Stimulated activated CD4-positive, alpha-beta T cell treated with anti-CD3 and anti-CD28 coated beads, Interleukin-12 subunit alpha, Interleukin-12 subunit beta, amount 100 ng/mL, for 24 hours (primary cell): ENCODE results near the gene PDSS1.
"Not testable (repeated sequence)": the region's sequence is repeated elsewhere in the genome, so short reads cannot be mapped to it uniquely, and the experiment has no call there.

Experiments used
- DNase-seq, 2 experiments: peaks; one replicate each; pipeline ENCODE4 v3.0.0-alpha.2; 2020; ENCODE audit warnings: low read depth in 2 of 2

Gene PDSS1

DNA sequence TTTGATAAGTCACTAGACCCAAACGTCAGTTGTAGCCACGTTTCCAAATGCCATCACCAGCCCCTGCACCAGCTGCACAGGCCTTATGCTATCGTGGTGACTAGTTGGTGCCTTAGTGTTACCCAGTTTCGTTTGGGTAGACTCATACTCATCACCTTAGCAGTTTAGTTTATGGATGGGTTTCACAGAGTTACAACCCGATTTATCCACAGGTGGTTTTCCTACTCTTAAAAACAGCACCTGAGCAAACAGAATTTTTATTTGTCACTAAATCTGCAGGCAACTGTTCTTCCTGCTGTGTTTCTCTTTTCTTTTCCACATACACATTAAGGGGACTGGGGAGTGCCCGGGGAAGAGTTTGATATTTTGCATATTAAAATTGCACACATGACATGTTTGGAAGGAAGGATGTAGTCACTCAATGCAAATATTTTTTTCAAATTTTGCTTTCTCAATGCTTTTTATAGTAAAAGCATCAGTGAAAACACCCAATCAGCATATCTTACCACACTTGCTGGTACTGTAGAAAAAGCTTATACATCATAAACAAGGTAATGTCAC is 41.6 kb downstream of the PDSS1 start:
- DNase-seq: no peak

DNA sequence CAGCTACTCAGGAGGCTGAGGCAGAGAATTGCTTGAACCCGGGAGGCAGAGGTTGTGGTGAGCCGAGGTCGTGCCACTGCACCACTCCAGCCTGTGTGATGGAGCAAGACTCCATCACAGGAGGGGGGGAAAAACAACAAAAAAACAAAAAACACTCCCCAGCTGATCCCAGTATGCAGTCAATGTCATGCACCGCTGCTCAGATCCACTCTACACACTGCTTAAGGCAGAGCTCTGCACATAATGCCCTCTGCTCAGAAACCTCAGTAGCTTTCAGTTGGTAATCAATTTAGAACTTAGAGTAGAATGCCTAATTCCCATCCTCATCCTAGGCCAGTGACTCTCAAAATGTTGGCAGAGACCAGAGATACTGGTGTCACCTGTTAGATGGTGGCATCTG is 43.9 kb downstream of the PDSS1 start:
- DNase-seq: no peak

GRCh38 chr10:26743091-26743490 is 45.6 kb downstream of the PDSS1 start:
- no peak for DNase-seq

DNA sequence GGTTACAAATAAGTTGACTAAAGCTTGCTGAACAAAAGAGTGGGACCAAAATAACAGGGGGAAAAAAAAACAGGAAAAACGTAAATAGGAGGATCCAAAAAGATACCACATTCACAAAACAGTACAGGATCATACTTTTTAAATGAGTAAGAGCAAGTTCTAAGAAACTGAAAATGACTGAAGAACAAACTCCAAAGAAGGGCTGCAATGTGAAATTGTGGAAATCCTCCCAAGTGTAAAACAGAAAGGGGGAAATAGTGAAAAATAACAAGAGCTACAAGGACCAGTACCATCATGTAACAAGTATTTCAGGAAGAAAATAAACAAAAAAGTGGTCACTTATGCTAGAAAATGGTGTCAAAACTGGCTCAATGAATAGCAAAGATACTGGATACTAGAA is 46.3 kb downstream of the PDSS1 start:
- no peak for DNase-seq

- no peak for DNase-seq
Measured at GRCh38 chr10:26746061-26746460, 48.6 kb downstream of the PDSS1 start.

DNA sequence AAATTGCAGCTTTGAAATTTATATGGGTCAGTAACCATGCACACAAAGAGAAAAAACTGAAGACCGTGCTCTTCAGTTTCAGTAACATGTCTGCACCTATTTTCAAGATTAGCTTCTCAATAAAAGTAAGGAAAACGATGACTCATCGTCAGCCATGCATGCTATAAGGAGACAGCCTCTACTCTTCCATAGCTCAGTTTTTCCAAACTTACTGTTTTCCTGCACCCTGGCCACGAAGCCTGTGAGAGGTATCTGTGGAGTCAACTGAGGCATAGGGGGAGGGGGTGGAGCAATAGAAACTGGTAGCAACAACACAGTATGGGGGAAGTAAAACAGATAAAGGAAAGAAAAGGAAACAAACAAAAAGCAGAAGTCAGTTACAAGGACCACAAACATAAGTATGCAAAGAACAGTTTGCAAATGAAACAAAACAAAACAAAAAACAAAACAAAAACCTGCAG is 58.0 kb downstream of the PDSS1 start:
- no peak for DNase-seq

- no peak for DNase-seq
Measured at GRCh38 chr10:26759008-26759407, 61.5 kb downstream of the PDSS1 start.

DNA sequence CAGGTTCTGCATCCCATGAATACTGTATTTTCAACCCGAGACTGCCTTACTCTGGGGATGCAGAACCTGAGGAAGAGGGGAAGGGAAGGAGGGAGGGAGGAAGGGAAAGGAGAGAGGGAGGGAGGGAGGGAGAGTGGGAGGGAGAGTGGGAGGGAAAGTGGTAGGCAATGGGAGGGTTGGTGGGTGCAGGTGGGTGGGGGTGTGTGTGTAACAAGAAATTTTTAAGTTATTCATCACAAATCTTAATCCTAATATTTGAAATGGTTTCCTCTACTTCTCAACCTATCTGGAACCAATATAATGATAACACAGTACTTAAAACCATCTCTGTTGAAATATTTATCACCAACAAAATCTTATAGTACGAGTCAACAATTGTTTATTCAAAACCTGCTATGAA is 68.0 kb downstream of the PDSS1 start:
- no peak for DNase-seq

DNA sequence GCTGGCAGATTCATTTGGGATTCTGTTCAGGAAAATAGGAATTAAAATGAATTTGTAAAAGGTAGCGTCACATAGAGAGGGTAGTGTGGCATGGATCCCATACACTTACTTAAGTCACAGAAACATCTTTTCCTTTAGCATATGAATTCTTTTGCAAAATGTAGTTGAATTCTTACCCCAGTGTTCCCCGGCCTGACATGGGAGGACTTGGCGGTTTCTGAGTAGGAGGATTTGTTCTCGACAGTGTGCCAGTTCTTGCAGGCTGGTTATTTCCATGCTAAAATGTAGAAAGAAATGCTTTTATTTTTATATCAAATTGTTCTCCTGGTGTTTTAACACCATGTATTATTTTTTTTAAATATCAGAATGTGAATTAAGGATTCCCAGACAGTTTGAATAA is 72.6 kb downstream of the PDSS1 start:
- no peak for DNase-seq

DNA sequence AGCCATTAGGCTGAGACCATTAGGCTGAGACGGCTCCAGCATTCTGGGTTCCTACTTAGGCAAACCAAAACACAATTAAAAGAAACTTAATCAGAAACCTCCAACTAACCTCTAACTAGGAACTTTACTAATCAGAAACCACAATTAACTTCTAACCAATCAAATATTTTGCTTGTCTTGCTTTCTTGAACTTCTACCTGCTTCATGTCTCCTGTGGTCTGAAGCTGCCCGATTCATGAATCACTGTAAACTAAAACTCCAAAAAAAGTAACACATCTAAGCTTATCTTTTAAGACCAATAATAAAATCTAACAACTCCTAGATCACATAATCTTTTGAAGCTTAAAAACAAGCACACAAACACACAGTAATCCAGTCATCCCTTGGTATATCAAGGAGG is 76.1 kb downstream of the PDSS1 start:
- DNase-seq: no peak

DNA sequence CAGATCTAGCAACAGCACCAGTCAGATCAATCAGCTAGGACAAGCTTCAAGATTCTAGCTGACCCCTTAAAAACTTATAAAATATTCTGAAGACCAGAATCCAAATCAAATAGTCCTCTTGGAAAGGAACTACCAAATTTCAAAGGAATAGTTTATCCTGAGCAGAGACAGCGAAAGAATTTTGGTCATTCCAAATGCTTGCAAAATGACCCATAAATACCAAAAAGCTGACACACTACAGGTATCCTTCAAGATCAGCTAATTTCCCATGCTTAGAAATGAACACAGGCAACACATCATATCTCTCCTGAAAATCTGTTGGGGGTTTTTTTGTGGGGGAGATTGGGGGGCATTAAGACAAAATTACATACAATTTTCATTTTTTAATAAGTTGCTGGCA is 78.8 kb downstream of the PDSS1 start:
- DNase-seq: no peak

DNA sequence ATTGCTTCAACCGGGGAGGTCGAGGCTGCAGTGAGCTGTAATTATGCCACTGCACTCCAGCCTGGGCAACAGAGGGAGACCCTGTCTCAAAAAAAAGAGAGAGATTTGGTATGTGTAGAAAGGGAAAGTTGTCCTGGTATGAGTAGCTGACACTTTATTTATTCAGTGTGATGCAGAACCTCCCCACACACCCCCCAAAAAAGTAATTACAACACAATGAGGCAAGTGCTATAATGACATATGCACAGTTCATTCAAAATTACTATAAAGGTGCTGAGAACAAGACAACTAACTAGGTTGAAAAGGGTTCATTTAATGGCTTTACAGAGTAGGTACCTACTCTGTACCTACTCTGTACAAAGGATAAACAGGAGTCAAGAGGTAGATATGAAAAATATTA is 80.2 kb downstream of the PDSS1 start:
- no peak for DNase-seq

DNA sequence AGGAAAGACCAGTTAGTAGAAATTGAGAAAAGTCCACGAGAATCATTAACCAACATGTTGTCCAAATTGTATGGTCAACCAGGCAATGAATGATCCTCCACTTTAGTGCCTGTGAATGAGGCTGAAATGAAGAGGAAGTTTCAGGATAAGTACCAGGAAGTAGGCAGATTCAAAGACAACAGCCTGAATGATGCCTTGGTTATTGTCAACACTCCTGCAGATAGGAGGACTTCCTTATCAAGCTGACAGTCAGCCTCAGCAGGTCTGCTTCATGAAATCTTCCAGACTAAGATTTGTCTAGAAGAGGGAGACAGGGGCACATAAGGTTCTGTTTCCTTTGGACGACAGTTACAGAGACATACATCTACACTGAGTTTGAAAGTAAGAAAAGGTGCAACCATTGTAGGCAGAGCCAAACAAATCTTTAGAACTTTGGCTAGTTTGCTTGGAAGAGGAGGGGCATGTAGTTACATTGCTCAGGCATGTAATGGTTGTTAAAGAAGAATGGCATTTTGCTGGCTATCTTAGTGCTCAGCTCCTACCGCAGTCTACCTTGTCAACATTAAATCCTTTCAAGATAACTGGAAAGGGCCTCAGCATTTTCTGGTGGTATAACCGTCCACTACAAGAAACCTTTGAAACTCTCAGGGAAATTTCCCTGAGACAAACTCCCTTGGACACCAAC is 81.8 kb downstream of the PDSS1 start:
- DNase-seq: no peak

- DNase-seq: no peak
Measured at GRCh38 chr10:26780106-26780792, 82.7 kb downstream of the PDSS1 start.

- DNase-seq: peak in 1 of 2 experiments; percentile 15
Measured at GRCh38 chr10:26780793-26781601, 83.5 kb downstream of the PDSS1 start.

DNA sequence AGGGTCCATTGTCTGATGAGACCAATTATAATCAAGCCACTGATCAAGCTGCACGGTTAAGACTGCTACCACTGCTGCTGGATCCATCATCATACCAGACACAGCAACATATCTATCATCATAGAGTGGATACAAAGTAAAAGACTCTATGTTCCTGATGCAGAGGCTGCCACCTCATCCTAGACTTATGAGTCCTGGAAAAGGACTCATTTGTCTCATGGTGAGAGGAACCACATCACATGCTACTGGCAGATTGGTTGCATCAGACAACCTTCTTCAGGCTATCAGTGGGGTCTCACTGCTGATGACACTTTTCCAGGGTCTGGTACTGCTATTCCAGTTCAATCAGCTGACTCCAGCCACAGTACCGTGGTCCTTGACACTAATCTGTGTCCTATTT is 84.3 kb downstream of the PDSS1 start:
- DNase-seq: no peak

DNA sequence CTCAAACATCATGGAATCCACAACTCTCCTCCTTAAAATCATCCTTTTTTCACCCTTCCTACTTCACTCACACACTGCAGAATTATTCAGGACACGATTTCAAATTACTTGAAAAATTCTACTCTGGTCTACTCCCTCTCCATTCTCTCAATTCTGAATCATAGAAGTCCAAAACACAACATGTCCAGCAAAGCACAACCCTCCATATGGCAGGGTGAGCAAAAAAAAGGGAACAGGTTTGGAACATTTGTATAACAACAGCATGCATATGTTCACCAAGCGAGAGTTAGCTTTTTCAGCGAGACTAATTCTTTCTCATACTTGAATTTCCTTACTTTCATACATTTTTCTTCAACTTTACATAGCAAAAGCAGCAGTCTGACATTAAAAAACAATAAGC is 89.9 kb downstream of the PDSS1 start:
- DNase-seq: no peak

DNA sequence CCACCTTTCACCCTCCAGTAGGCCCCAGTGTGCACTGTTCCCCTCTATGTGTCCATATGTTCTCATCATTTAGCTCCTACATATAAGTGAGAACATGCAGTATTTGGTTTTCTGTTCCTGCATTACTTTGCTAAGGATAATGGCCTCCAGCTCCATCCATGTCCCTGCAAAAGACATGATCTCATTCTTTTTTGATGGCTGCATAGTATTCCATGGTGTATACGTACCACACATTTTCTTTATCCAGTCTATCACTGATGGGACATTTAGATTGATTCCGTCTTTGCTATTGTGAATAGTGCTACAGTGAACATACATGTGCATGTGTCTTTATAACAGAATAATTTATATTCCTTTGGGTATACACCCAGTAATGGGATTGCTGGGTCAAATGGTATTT is 92.3 kb downstream of the PDSS1 start:
- not testable (repeated sequence) for DNase-seq

GRCh38 chr10:26790221-26790995 is 92.9 kb downstream of the PDSS1 start:
- DNase-seq: no peak

- no peak for DNase-seq
Measured at GRCh38 chr10:26792758-26793495, 95.4 kb downstream of the PDSS1 start.
